BJ (cell line): Measurements from ENCODE around the gene RAD18. TPM values are rescaled to one million over a fixed set of nuclear protein-coding genes. Genes with fewer than 3 reads are reported as not detected.

Experiments used
- CTCF ChIA-PET: fragments of 350-600 bp; formaldehyde crosslinking; extraction: SDS; loops from one replicate; lab custom pipeline; 2021; ENCODE audit warnings: antibody characterized with exemption, inconsistent platforms; lab: Yijun Ruan, JAX
- POLR2A ChIA-PET: fragments of 300-600 bp; sonication (Branson Sonifier 250); formaldehyde crosslinking; extraction: SDS; loops from one replicate; lab custom pipeline; 2021; ENCODE audit warnings: antibody characterized with exemption; lab: Charles Lee
- DNase-seq: peaks from one replicate; pipeline ENCODE4 v3.0.0-alpha.2; 2011; ENCODE audit warnings: low read depth
- H3K27me3 ChIP-seq: 2 replicates; pipeline ENCODE4 v1.6.0; 2011; ENCODE audit warnings: low read length; ENCODE audit not compliant: control insufficient read depth, insufficient read depth
- H3K36me3 ChIP-seq: 2 replicates; pipeline ENCODE4 v1.5.1; 2011; ENCODE audit warnings: low read length; ENCODE audit not compliant: control insufficient read depth, insufficient read depth
- H3K4me3 ChIP-seq: 2 replicates; pipeline ENCODE4 v1.5.1; 2011; ENCODE audit warnings: low read depth, mild to moderate bottlenecking, control low read depth, low read length
- polyA plus RNA-seq: library from polyadenylated mRNA; depleted of rRNA; stranded (reverse); fragments of >200 nt; gene quantifications from 2 replicates; pipeline ENCODE4 v1.2.3, GENCODE V29; 2011
- TF ChIP-seq, protein P1 (sequence below): IDR thresholded peaks from 2 replicates; pipeline ENCODE4 v1.5.1; 2011; ENCODE audit warnings: low read depth, mild to moderate bottlenecking, control low read depth, inconsistent platforms, low read length, moderate library complexity; ENCODE audit not compliant: insufficient read depth

Gene RAD18
- polyA plus RNA-seq, 1 experiment = 13.8 TPM

- TF ChIP-seq, protein P1, sequence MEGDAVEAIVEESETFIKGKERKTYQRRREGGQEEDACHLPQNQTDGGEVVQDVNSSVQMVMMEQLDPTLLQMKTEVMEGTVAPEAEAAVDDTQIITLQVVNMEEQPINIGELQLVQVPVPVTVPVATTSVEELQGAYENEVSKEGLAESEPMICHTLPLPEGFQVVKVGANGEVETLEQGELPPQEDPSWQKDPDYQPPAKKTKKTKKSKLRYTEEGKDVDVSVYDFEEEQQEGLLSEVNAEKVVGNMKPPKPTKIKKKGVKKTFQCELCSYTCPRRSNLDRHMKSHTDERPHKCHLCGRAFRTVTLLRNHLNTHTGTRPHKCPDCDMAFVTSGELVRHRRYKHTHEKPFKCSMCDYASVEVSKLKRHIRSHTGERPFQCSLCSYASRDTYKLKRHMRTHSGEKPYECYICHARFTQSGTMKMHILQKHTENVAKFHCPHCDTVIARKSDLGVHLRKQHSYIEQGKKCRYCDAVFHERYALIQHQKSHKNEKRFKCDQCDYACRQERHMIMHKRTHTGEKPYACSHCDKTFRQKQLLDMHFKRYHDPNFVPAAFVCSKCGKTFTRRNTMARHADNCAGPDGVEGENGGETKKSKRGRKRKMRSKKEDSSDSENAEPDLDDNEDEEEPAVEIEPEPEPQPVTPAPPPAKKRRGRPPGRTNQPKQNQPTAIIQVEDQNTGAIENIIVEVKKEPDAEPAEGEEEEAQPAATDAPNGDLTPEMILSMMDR = no peak
- DNase-seq = no peak
These were observed 48.8 kb downstream of the RAD18 start for GRCh38 chr3:8914491-8914890.

GRCh38 chr3:8911781-8912180 is 51.5 kb downstream of the RAD18 start:
- Histone ChIP-seq H3K4me3 (no peak overlapping the region), H3K27me3 (no peaks in the 10 kb centered on the region), H3K36me3 (peaks cover 1% of the 10 kb centered on the region; the same call in 1 of the 2 replicates)
- no peak for DNase-seq
- TF ChIP-seq, protein P1 = no peak
- POLR2A ChIA-PET = interaction anchor here (0.5 kb wide), 1 partner anchor 59 kb away, joined by 7 read pairs; no protein-coding TSS in a partner anchor
- CTCF ChIA-PET = interaction anchor here (0.7 to 1.8 kb wide), 4 partner anchors 10 to 184 kb away, joined by 3 to 6 read pairs (median 4); partner anchors contain the start of gene OXTR

More at GRCh38 chr3:8914491-8914890, 48.8 kb downstream of the RAD18 start:
- CTCF ChIA-PET = no interaction called here
- H3K27me3 ChIP-seq = no peaks in the 10 kb centered on the region
- H3K4me3 ChIP-seq = no peak overlapping the region
- H3K36me3 ChIP-seq = 0 out of 2 replicates have a peak, but pooled peaks cover 1% of the 10 kb centered on the region
- POLR2A ChIA-PET = no interaction called here

DNA sequence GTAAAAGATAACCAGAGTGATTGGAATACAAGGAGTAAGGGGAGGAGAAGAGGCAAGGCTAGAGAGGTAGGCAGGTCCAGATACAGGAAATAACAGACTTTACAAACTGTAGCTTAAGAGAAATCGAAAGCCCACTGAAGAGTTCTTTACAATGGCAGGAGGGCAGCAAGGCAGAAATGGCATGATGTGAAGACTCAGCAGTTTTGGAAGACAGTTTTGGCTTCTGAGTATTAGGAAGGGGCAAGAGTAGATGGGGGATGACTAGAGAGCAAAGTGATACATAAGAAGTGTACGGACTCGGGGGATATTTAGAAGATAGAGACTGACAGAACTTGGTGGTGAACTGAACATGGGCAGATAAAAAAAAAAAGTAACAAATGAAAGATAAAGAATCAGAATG is 54.1 kb downstream of the RAD18 start:
- no peak for DNase-seq
- TF ChIP-seq, protein P1 = no peak
- H3K4me3 ChIP-seq = no peak overlapping the region
- POLR2A ChIA-PET = no interaction called here
- H3K27me3 ChIP-seq = no peaks in the 10 kb centered on the region
- CTCF ChIA-PET = interaction anchor here (1.9 kb wide), 1 partner anchor 151 kb away, joined by 4 read pairs; no protein-coding TSS in a partner anchor
- no peaks in the 10 kb centered on the region; the same call in 1 of the 2 replicates for H3K36me3 ChIP-seq

GRCh38 chr3:8903191-8903590 is 60.1 kb downstream of the RAD18 start:
- TF ChIP-seq, protein P1 = no peak
- ChIA-PET CTCF (interaction anchor here (1.1 to 1.6 kb wide), 3 partner anchors 16 to 158 kb away, joined by 3 to 4 read pairs (median 4); partner anchors contain the start of gene OXTR), POLR2A (no interaction called here)
- DNase-seq = no peak
- Histone ChIP-seq H3K27me3 (no peaks in the 10 kb centered on the region), H3K36me3 (no peaks in the 10 kb centered on the region), H3K4me3 (no peak overlapping the region)

GRCh38 chr3:8900869-8901268 is 62.4 kb downstream of the RAD18 start:
- ChIA-PET POLR2A (interaction anchor here (1.1 kb wide), 1 partner anchor 15 kb away, joined by 3 read pairs; no protein-coding TSS in a partner anchor), CTCF (interaction anchor here (1.2 to 5.5 kb wide), 2 partner anchors 38 to 132 kb away, joined by 3 to 26 read pairs; partner anchors contain the start of gene OXTR)
- Histone ChIP-seq H3K4me3 (no peak overlapping the region), H3K36me3 (no peaks in the 10 kb centered on the region), H3K27me3 (no peaks in the 10 kb centered on the region)
- DNase-seq = no peak
- TF ChIP-seq, protein P1 = no peak
